GM18517 (cell line): ENCODE results near the gene SLC7A1.

Experiments used
- ATAC-seq: cut with Tn5 transposase; IDR thresholded peaks from one replicate; pipeline ENCODE4 v1.9.1; 2021; ENCODE audit warnings: mild to moderate bottlenecking, moderate library complexity; ENCODE audit not compliant: unreplicated experiment

SLC7A1 gene

DNA sequence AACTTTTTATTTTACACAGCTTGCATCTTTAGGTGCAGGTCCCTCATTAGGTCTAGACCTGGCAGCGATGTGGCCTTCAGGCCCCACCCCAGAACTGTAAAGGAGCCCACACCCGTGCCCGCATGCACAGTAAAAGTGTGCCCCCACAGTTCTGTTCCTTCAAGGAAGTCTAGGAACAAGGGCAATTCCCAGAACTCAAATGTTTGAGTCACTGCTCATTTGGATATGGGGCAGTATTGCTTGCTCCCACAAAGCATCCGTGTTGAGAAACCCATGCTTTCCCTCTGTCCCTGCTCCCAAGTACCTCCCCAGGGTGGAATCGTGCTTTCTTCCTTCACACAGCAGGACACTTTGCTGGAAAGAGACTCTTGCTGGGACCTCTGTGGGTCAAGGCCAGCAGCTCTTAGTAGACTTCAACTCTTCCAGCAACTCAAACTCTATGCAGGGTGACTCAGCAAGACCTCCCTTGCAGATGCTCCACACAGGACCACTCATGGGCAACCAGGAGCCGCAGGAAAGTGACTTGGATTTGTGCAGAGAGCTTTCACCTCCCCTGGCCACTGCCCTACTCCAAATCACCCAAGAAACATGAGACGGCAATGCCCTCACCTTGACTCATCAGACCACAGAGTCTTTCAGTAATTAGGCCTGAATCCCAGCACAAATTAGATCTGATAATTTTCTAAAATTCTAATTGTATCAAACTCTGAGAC, 12.3 kb downstream of the SLC7A1 start:
- no peak for ATAC-seq

- no peak for ATAC-seq
Measured at GRCh38 chr13:29582171-29582570, 13.3 kb downstream of the SLC7A1 start.

- ATAC-seq: no peak
Measured at GRCh38 chr13:29581666-29582065, 13.8 kb downstream of the SLC7A1 start.

DNA sequence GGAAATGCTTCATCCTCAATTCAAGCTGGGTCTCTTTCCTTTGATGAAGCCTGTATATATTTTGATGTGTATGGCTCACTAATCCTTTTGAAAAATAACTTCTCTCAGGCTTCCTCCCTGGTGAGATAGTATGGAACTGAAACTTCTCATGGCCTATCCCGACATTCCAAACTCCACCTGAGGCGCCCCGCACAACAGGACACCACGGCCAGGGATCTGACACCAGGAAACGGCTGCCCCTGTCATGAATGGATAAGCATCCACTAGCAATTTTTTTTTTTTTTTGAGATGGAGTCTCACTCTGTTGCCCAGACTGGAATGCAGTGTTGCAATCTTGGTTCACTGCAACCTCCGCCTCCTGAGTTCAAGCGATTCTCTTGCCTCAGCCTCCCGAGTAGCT, 16.4 kb downstream of the SLC7A1 start:
- ATAC-seq: no peak

DNA sequence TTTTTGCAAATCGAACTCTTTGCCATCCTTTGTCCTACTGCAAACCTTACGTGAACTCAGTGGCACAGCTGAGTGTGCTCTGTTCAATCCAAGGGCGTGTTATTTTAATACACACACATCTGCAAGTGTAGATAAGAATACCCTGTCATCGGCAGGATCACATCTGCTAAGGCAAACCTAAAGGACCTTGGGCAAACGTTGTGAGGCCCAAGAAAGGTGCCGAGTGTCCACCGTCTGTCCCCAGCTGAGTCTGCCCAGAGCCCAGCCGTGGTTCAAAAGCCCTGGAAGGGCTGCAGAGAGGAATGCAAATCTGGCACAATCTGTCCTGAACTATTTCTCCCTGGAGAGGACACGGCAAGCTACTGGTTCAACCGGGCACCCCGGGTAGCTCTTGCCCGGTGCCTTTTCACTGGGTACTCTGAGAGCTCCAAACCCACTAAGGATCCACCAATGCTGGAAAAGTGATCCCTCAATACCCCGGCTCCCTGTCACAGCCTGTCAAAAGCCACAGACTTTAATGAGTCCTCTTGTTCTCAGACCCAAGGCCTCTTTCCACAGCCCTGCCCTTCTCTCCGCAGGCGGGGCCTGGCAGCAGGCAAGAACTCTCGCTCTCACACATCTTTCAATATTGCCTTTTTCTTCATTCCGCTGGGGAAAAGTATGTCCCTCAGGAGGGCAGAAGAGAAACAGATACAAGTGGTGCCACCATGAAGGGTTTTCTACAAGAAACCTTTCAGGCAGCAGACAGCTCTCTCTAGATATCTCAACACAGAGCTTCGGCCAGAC, 17.0 kb downstream of the SLC7A1 start:
- no peak for ATAC-seq

DNA sequence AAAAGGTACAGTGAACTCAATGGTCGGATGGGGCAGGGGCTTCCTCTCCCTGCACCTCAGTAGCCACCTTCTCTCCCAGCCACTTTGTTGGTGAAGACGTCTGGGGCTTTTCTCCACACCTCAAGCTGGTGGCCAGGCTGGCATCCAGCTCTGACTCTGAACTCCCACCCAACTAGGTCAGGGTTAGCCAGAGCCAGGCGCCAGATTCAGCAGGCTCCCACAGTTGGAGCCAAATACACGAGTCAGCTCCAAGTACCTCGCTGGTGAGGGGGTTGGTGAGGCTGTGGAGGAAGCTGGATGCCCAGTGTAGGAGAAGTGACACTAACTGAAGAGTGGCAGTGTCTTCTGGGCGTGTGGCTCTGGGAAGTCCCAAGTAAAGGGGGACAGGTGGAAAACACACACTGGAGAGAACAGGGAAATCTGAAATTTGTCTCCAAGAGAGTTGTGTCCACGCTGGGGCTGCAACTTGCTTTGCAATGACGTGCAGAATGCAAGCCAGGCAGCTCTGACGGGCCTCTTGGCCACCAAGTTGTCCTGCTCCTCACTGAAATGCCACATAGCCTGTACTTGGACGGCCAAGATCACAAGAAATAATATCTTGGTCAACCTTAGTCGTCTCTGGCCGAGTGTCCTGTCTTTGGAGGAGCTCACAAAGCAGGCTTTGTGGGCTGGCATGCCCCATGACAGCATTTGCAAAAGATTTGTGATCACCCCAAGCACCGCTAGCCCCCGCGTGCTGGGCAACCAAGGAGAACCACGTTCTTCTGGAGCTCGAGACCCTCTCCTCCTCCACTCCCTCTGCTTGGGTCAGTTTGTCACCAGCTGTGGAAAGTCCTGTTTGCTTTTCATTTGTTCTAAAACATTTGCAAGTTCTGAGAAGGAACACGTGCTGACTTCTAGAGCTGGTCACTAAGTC, 18.1 kb downstream of the SLC7A1 start:
- ATAC-seq: no peak

DNA sequence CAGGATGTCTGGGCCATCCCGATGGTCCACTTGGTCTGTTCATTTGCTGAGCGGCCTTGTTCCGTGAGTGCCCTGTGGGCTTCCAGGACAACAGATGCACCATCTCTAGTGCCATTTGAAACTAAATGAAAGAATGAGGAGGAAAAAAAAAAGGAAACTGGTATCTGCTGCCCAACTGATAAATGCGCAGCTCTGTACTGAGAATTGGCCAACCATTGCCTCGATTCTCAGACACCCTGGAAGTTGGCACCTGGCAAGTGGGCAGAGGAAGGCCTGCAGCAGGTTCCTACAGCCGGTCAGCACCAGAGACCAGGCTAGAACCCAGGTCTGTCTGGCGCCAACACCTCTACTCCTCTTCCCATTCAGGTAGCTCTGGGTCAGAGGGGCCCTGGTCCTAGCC, 18.9 kb downstream of the SLC7A1 start:
- ATAC-seq: no peak

DNA sequence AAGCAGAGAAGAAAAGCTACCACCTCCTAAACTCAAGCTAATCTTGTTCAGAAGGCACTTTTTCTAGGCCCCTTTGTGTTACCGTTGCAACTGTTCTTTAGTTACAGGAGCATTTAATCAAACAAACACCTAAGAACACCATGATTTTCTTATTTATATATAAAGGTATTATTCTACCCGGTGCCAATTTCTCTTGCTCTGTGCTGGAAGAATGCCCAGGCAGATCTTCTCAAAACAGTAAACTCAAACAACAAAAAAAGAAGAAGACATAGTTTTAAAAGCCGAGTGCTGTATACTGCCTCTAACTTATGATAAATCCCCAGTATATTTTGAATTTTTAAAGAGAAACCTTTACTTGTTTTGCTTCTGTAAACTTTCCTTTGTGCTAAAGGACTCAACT, 20.4 kb downstream of the SLC7A1 start:
- no peak for ATAC-seq

DNA sequence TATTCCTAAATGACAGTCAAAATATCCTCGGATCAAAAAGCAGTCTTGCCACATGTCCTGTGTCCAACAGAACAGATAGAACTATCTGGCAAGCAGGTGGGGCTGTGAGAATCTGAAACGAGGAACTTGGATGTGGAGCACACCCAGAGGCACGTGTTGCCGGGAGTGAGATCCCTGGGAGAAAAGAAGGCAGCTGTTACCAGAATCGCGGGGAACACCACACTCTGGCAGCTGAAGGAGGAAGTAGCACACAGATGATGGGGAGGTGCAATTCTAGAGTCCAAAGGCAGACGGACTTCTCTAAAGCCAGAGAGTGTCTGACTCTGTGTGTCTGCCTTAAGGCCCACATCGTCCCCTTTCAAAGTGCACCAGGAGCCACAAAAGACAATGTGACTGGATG, 22.3 kb downstream of the SLC7A1 start:
- ATAC-seq: no peak

DNA sequence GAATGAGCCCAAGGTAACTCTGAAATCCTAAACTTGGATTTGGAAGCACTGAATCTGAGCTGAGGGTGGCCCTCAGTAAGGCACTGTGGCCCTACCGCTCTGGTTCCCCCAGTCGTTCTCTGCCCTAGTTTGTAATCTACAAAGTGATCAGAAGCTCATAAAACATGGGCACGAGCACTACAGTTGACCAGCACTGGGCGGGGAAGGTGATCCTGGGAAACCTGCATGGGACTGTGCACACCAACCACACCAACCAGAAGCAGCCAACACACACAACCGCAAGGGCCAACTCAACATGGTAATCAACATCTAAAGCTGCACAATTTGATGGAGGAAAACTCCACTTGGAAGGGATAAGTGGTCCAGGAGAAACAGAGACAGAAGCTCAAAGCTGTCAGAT, 22.9 kb downstream of the SLC7A1 start:
- no peak for ATAC-seq

DNA sequence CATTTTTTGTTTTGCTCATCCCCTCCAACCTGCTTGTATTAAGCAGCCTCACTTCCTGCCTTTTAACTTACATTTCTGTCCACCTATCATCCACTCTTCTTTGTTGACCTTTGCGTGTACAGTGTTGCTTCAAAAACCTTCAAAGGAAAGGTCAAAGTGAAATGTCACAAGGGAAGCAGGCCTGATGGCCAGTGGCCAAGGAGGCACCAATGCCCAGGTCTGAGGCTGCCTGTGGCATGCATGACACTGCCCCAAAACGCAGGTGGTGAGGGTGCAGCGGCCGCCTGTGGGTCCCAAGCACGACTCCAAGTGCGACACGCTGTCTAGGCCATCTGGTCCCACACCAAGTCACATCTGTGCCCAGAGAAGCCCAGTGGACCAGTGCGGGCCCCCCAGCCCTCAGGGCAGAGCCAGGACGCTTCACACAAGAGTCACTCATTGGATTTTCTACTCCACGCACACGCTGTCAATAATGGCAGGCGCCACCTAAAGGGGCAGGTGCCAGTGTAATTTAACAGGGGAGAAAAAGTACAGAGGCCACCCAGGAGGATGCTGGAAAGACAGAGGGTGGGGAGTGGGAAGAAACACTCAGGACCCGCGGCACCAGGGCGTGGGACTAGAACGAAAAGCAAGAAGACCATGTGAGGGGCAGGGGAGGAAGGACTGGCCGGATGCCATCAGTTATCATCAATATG, 23.5 kb downstream of the SLC7A1 start:
- ATAC-seq: no peak

GRCh38 chr13:29570051-29570654, 25.3 kb downstream of the SLC7A1 start:
- no peak for ATAC-seq

- no peak for ATAC-seq
Measured at GRCh38 chr13:29569253-29570050, 26.0 kb downstream of the SLC7A1 start.

DNA sequence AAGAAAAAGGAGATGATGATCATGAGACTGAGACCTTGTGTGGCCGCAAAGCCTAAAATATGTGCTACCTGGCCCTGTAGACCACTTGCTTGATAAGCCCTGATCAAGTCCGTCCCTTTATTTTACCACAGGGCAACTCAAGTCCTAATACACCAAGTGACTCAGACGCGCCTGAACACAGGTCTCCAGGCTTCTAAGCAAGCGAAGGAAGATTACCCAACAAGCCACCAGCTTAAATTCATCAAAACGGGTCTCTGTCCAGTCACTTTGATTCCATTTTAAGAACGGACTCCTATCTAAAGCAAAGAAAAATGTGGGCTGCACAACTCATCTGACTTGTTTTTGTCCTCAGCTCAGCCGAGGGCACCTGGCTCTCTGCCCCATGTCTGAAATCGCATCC, 26.8 kb downstream of the SLC7A1 start:
- ATAC-seq: no peak

- ATAC-seq: no peak
Measured at GRCh38 chr13:29567411-29567810, 28.1 kb downstream of the SLC7A1 start.

DNA sequence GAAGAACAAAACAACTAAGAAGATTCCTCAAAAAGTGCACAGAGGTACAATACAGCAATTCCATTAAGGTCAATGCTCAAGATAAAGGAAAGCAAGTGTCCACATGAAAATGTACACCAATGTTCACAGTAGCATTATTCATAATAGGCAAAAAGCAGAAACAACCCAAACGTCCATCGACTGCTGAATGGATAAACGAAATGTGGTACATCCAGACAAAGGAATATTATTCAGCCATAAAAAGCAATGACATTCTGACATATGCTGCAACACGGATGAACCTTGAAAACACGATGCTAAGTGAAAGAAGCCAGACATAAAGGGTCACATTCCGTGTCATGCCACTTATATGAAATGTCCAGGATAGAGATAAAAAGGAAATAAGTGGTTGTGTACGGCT, 29.3 kb downstream of the SLC7A1 start:
- ATAC-seq: no peak

- ATAC-seq: no peak
Measured at GRCh38 chr13:29564818-29565217, 30.7 kb downstream of the SLC7A1 start.

DNA sequence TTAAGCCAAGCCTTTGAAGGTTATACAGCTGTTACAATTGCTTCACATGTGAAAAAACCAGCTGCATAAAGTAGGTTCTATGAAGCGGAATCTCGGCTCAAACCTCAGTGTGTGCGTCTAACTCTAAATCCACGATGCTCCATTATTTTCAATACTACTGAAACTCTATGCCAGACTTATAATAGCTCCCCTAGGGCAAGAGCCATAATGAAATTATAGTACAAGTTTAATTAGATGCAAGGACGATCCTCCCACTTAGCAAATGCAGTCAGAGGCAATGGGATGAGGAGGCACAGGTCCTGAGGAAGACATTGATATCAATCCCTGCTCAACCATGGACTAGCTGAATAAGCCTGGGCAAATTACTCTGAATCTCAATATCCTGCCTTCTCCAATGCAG, 31.1 kb downstream of the SLC7A1 start:
- ATAC-seq: no peak

DNA sequence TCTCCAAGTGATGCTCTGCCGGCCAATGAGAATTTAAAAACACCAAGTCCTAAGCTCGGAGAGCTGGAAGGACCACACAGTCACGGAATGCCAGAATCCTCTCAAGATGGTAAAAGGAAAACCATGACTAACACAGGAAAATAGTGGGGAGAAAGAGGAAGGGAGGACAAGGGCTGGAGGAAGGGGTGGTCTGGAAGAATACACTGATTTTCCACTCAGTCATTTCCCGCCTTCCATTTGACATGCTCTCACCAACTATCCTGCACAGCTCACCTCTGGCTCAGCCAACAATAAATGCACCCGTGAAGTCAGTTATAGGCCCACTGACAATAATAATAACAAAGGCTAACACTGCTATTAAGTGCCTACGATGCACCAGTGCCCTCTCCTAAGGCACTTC, 31.5 kb downstream of the SLC7A1 start:
- ATAC-seq: no peak
